Measurements from ENCODE around the gene FBXW10B. TPM values are rescaled to one million over a fixed set of nuclear protein-coding genes. Genes with fewer than 3 reads are reported as not detected.

FBXW10B gene
- total and polyA plus RNA-seq, 2 donors (not counting 1 experiment from before 2014, with no cell fraction given) = 0.10 to 0.76 TPM

DNA sequence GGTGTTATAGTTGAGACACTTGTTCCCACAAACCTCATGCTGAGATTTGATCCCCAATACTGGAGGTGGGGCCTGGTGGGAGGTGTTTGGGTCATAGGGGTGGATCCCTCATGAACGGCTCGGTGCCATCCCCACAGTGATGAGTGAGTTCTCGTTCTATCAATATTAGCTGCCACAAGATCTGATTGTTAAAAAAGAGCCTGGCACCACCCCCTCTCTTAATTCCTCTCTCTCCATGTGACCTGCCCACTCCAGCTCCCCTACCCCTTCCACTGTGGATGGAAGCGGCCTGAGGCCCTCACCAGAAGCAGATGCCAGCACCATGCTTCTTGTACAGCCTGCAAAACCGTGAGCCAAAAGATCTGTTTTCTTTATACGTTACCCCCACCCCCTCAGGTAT is 33.5 kb upstream of the FBXW10B start:
- H3K4me1 Mint-ChIP-seq = peaks cover 4% of the 10 kb centered on the region
- H3K4me3 Mint-ChIP-seq = no peak overlapping the region
- H3K4me1 ChIP-seq (ENCODE audit: control insufficient read depth in 2 of 2, insufficient read depth in 2 of 2, low read length in 2 of 2) = no peaks in the 10 kb centered on the region
- H3K27me3 ChIP-seq (replicated peaks in 1 of 4; ENCODE audit: control extremely low read depth in 1 of 4, control insufficient read depth in 3 of 4, insufficient read depth in 4 of 4, low read length in 3 of 4) = no peaks in the 10 kb centered on the region
- no peaks in the 10 kb centered on the region for H3K9me3 ChIP-seq (ENCODE audit: control extremely low read depth in 1 of 3, control insufficient read depth in 2 of 3, insufficient read depth in 1 of 3, low read length in 2 of 3)
- no peaks in the 10 kb centered on the region for H3K79me2 ChIP-seq (ENCODE audit: control insufficient read depth, insufficient read depth, low read length)
- 98% methylated on average over 4 of the region's 6 CpGs for WGBS (ENCODE audit: insufficient coverage)
- POLR2A ChIA-PET = no interaction called here
- H3K27ac ChIP-seq (ENCODE audit: low read length in 2 of 2) = no peak overlapping the region
- no peaks in the 10 kb centered on the region for H4K20me1 ChIP-seq (ENCODE audit: control insufficient read depth, insufficient read depth, low read length, poor library complexity, severe bottlenecking)
- intact Hi-C loops (cut with micrococcal nuclease) = no loop called here
- H3K27ac Mint-ChIP-seq = no peak overlapping the region
- H3K27me3 Mint-ChIP-seq = no peaks in the 10 kb centered on the region
- DNase-seq (no peak), ATAC-seq (ENCODE audit: low read depth) (no peak)
- CTCF ChIA-PET = no interaction called here
- no peak overlapping the region for H2AFZ ChIP-seq (ENCODE audit: insufficient read depth, low read depth, low read length, poor library complexity, severe bottlenecking)
- no peak overlapping the region for H3K4me3 ChIP-seq (ENCODE audit: control extremely low read depth in 1 of 5, extremely low read depth in 1 of 5, insufficient read depth in 1 of 5, low read depth in 2 of 5, low read length in 4 of 5)
- H3K9me3 Mint-ChIP-seq (ENCODE audit: insufficient read depth) = no peaks in the 10 kb centered on the region
- no peak overlapping the region for H3K9ac ChIP-seq (ENCODE audit: low read length)
- no peak overlapping the region for H3K4me2 ChIP-seq (replicated peaks; ENCODE audit: low read depth, low read length, poor library complexity, severe bottlenecking)
- TF ChIP-seq EZH2 (IDR thresholded peaks at IDR 0.05; ENCODE audit: borderline replicate concordance, insufficient read depth, low read depth, low read length, poor library complexity, severe bottlenecking) (no peak), CTCF (IDR thresholded peaks at IDR 0.05) (no peak)
- no peaks in the 10 kb centered on the region for H3K36me3 ChIP-seq (replicated peaks in 1 of 2; ENCODE audit: control extremely low read depth in 1 of 2, control insufficient read depth in 1 of 2, extremely low read depth in 1 of 2, insufficient read depth in 2 of 2, low read length in 1 of 2)

DNA sequence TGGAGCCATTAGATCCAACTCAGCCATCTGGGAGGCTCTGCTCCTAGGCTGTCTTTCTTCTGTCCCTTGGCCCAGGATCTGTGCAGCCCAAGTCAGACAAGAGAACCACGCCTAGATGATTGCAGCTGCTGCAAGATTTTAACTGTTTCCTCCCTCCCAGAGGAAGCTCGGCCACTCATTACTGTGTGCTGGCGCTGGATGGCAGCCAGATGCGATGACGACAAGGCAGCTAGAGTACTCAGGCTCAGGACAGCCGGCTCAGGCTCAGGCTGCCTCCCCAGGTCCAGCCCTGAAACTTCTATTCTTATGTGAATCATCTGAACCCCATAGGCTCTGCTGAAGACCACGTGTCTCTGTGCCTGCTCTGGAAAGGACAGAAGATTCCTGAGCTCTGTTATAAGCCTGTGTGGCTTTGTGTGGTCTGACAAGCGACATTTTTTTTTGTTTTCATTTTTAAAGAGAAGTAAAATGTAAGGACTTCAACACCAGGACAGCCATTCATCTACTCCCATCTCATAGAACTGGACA is 32.1 kb upstream of the FBXW10B start:
- TF ChIP-seq CTCF (IDR thresholded peaks at IDR 0.05) (no peak), EZH2 (IDR thresholded peaks at IDR 0.05; ENCODE audit: borderline replicate concordance, insufficient read depth, low read depth, low read length, poor library complexity, severe bottlenecking) (no peak)
- no peaks in the 10 kb centered on the region for H3K36me3 ChIP-seq (replicated peaks in 1 of 2; ENCODE audit: control extremely low read depth in 1 of 2, control insufficient read depth in 1 of 2, extremely low read depth in 1 of 2, insufficient read depth in 2 of 2, low read length in 1 of 2)
- ATAC-seq (ENCODE audit: low read depth) = no peak
- Mint-ChIP-seq H3K4me3 (no peak overlapping the region), H3K4me1 (peaks cover 4% of the 10 kb centered on the region), H3K9me3 (ENCODE audit: insufficient read depth) (no peaks in the 10 kb centered on the region), H3K27ac (no peak overlapping the region), H3K27me3 (no peaks in the 10 kb centered on the region)
- H3K9ac ChIP-seq (ENCODE audit: low read length) = no peak overlapping the region
- DNase-seq = no peak
- POLR2A ChIA-PET = no interaction called here
- intact Hi-C loops (cut with micrococcal nuclease) = no loop called here
- H3K9me3 ChIP-seq (ENCODE audit: control extremely low read depth in 1 of 3, control insufficient read depth in 2 of 3, insufficient read depth in 1 of 3, low read length in 2 of 3) = no peaks in the 10 kb centered on the region
- no peak overlapping the region for H3K4me3 ChIP-seq (ENCODE audit: control extremely low read depth in 1 of 5, extremely low read depth in 1 of 5, insufficient read depth in 1 of 5, low read depth in 2 of 5, low read length in 4 of 5)
- 5% methylated on average over 5 of the region's 8 CpGs for WGBS (ENCODE audit: insufficient coverage)
- H3K4me1 ChIP-seq (ENCODE audit: control insufficient read depth in 2 of 2, insufficient read depth in 2 of 2, low read length in 2 of 2) = no peaks in the 10 kb centered on the region
- no peaks in the 10 kb centered on the region for H4K20me1 ChIP-seq (ENCODE audit: control insufficient read depth, insufficient read depth, low read length, poor library complexity, severe bottlenecking)
- no peak overlapping the region for H3K27ac ChIP-seq (ENCODE audit: low read length in 2 of 2)
- H3K79me2 ChIP-seq (ENCODE audit: control insufficient read depth, insufficient read depth, low read length) = no peaks in the 10 kb centered on the region
- no peaks in the 10 kb centered on the region for H3K27me3 ChIP-seq (replicated peaks in 1 of 4; ENCODE audit: control extremely low read depth in 1 of 4, control insufficient read depth in 3 of 4, insufficient read depth in 4 of 4, low read length in 3 of 4)
- H3K4me2 ChIP-seq (replicated peaks; ENCODE audit: low read depth, low read length, poor library complexity, severe bottlenecking) = no peak overlapping the region
- no peak overlapping the region for H2AFZ ChIP-seq (ENCODE audit: insufficient read depth, low read depth, low read length, poor library complexity, severe bottlenecking)
- CTCF ChIA-PET = no interaction called here
